ENCODE results near the gene BBS7. TPM values are rescaled to one million over a fixed set of nuclear protein-coding genes. Genes with fewer than 3 reads are reported as not detected.

BBS7 gene
- total RNA-seq, 1 donor from 2014 or later = 15.4 TPM

DNA sequence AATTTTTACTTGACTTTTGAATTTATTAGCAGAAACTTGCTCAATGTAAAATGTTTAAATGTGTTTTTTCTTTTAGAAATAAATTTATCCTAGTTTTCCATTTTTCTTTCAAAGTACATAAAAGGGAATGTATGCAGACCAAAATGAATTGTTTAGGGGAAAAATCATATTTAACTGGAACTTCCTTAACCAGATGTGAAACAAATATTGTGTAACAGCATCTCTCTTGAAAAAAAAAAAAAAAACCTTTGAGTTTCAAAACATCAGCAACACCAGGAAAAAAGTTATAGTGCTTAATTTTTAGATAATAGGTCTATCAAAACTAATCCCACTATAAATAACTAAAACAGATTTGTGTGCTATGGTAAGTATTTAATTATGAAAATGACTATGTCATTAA, 32.1 kb downstream of the BBS7 start:
- intact Hi-C loops (cut with micrococcal nuclease) = no loop called here

GRCh38 chr4:121829511-121829910, 40.8 kb downstream of the BBS7 start:
- intact Hi-C loops (cut with micrococcal nuclease) = loop anchor here (10.0 kb wide), 3 partner anchors 345 to 635 kb away; partner anchors contain the start of gene IL2

GRCh38 chr4:121827853-121828252, 42.4 kb downstream of the BBS7 start:
- intact Hi-C loops (cut with micrococcal nuclease) = loop anchor here (10.0 kb wide), 3 partner anchors 343 to 633 kb away; partner anchors contain the start of gene IL2

DNA sequence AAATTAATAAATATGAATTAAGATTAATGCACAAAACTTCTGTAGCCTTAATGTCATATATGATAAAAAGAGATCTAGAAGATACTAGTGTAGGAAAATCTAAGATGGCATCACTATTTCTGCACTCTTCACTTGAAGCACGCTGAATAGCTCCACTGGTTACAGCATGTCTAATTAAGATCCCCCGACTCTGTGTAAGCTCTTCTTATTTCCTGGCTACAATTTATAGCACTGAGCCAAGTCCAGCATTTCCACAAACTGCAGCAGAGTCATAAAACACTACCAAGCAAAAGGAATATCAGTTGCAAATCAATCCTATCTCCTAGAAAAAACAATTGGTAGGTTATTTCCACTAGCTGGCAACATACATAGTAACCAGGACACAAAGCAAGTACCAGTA, 45.3 kb downstream of the BBS7 start:
- intact Hi-C loops (cut with micrococcal nuclease) = loop anchor here (1.0 to 10.0 kb wide), 10 partner anchors 45 to 907 kb away; partner anchors contain the start of genes BBS12, BBS7, BLTP1 and IL2

GRCh38 chr4:121824171-121824527, 46.1 kb downstream of the BBS7 start:
- intact Hi-C loops (cut with micrococcal nuclease) = loop anchor here (1.0 to 10.0 kb wide), 10 partner anchors 46 to 908 kb away; partner anchors contain the start of genes BBS12, BBS7, BLTP1 and IL2

- intact Hi-C loops (cut with micrococcal nuclease) = loop anchor here (1.0 to 10.0 kb wide), 13 partner anchors 8 to 1573 kb away; partner anchors contain the start of genes BBS12, BBS7, BLTP1 and IL2
These were observed 46.6 kb downstream of the BBS7 start, which contains the start of gene CCNA2 for GRCh38 chr4:121823505-121824170. Gene CCNA2, minus strand, starts transcription at chr4:121823883. Its CDS starts 255 bp downstream, at chr4:121823628.

GRCh38 chr4:121822796-121823504, 47.3 kb downstream of the BBS7 start:
- intact Hi-C loops (cut with micrococcal nuclease) = loop anchor here (1.0 to 10.0 kb wide), 11 partner anchors 8 to 1573 kb away; partner anchors contain the start of genes BBS12, EXOSC9, IL2 and SPRY1

- intact Hi-C loops (cut with micrococcal nuclease) = loop anchor here (1.0 to 10.0 kb wide), 8 partner anchors 21 to 910 kb away; partner anchors contain the start of genes BBS12, EXOSC9 and IL2
These were observed 48.2 kb downstream of the BBS7 start for GRCh38 chr4:121822047-121822446.

- intact Hi-C loops (cut with micrococcal nuclease) = no loop called here
These were observed 50.9 kb downstream of the BBS7 start for GRCh38 chr4:121819216-121819965.

DNA sequence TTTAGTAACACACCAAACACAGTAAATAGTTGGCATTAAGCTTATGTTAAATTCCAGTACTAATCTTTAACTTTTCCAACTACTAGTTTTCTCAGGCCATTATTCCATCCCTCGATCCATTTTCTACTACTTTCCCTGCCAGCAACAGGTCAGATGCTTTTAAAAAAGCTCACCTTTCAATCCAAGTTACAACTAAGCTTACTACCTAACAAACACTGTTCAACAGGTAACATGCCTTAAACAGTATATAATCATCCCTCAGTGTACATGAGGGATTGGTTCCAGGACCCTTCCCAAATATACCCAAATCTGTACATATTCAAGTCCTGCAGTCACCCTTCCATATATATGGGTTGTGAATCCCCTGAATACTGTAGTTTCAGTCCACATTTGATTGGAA, 52.1 kb downstream of the BBS7 start:
- intact Hi-C loops (cut with micrococcal nuclease) = no loop called here

DNA sequence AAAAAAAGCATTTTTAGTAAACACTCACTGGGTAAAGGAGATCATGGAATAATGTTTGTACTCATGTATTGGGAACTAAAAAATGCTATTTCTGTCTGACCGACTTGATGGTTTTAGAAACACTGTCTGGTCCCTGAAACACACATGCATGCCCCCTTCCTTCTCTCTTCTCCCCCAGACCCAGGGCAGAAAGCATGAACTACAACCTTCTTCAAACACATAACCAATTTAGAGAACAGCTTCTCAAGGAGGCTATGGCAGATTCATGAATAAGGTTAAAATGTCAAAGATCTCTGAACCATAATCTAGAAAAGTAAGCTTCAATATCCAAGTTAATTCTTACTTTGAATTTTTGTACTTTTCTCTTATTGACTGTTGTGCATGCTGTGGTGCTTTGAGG, 52.6 kb downstream of the BBS7 start:
- intact Hi-C loops (cut with micrococcal nuclease) = no loop called here

DNA sequence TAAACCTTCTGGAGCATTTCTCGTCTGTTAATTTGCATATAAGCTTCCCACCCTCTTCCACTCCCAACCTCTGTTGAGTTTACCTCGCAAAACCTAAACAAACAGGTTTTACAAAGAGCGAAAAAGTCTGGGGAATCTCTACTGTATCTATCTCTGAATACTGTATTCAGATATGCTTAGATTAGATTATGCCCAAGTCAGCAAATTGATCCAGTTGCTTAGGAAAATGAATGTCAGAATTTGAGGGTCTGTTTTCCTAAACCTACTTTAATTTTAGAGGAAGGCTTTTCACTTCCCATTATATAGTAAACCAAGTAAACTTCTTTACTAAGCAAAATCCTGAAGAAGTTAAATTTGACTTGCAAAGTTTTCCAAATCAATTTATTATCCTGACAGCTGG, 53.3 kb downstream of the BBS7 start:
- intact Hi-C loops (cut with micrococcal nuclease) = no loop called here

GRCh38 chr4:121814756-121815155, 55.5 kb downstream of the BBS7 start:
- intact Hi-C loops (cut with micrococcal nuclease) = loop anchor here (1.0 kb wide), 1 partner anchor 9 kb away; the partner anchor contains the start of gene CCNA2

DNA sequence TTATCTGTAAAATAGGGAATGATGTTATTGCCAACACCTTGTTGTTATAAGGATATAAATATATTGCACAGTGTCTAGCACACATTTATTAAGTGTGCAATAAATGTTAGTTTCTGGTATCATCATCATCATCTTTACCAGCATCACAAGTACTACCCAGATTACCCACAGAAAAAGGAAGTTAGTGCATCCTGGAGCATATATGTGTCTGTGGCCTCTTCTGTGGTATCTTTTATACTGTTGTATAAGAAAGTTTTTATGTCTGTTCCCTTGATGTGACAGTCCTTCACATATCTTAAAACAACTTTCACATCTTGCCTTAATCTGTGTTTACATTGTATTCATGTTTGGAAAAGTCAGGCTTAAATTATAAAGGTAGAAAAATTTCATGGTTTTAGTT, 59.2 kb downstream of the BBS7 start:
- intact Hi-C loops (cut with micrococcal nuclease) = loop anchor here (1.0 kb wide), 1 partner anchor 9 kb away; no protein-coding TSS in a partner anchor

DNA sequence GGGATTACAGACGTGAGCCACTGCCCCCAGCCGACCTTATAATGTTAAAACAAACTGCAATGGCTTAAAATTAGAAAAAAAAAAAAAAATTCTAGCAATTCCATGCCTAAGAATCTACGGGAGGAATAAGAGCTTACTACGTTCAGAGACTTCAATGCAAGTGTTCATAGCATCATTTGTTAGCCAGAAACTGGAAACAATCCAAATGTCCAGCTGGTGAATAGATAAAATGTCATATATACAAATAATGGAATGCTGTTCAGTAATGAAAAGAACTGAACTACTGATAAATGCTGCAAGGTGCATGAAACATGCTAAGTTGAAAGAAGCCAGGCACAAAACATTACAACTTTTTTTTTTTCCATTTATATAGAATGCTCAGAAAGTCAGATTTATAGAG, 63.9 kb downstream of the BBS7 start:
- intact Hi-C loops (cut with micrococcal nuclease) = loop anchor here (10.0 kb wide), 1 partner anchor 738 kb away; no protein-coding TSS in a partner anchor

DNA sequence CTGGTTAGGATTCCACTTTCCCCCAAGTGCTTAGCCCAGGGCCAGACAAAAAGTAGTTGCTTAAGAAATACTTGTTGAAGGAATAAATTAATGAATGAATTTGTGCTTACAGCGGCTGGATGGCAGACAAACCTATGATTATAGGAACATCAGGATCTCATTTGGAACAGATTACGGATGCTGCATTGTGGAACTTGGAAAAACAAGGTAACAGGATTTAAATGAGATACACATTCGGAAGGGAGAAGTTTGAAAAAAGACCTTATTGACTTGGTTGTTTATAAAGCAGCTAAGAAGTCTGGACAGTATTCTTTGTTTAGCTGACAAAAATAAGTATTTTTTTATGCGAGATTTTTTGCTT, 68.6 kb downstream of the BBS7 start:
- intact Hi-C loops (cut with micrococcal nuclease) = loop anchor here (1.0 to 10.0 kb wide), 10 partner anchors 10 to 1596 kb away; partner anchors contain the start of genes ANXA5, BBS7, BLTP1 and NUDT6

DNA sequence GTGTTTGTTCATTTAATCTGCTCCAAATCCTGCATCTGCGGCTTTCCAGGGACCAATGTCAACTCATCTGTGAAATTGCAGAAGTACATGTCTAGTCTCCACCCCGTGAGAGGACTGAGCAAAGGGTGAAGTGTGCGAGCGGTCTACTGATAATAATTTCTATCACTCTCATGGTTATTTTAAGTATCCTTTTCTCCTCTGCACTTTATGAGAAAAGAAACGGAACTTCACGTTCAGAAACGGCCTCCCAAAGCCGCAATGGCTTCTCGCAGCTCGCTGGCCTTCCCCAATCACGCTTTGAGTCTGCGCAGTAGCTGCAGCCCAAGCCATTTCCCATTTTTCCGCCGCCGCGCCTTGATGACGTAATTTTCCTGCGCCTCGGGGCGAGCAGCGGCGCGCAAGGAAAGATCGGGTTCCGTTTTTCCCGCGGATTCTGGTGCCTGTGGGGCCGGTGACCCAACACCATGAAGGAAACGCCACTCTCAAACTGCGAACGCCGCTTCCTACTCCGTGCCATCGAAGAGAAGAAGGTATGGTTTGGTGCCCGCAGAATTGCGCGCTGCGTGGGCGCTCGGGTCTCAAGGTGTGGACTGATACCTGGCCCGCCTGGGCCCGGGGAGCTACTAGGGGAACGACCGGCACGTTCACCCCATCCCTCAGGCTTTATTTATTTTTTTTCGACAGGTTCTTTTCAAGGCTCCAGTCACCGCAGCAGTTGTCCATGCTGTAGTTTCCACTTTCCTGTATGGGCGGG, 69.1 kb downstream of the BBS7 start, which contains the start of gene EXOSC9:
Gene EXOSC9, plus strand, starts transcription at position 363 of the 754 bp plus-strand sequence. Its CDS starts 102 bp downstream, at position 465.
- intact Hi-C loops (cut with micrococcal nuclease) = loop anchor here (1.0 to 10.0 kb wide), 10 partner anchors 21 to 1596 kb away; partner anchors contain the start of genes ANXA5, BBS12, BBS7 and BLTP1

DNA sequence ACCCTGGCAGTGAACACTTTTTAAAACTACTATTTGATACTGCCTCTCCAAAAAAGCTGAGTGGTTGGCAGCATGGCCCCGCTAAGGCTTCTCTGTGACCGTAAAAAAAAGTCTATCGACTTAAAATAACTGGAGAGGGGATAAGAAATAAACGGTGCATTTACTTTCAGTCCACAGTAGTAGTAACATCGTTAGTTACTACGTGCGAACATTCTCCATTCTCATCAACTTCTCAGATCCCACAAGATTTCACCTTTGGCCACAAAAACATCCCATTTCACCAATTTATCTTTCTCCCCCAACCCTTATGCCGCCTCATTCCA, 69.7 kb downstream of the BBS7 start:
- intact Hi-C loops (cut with micrococcal nuclease) = loop anchor here (1.0 to 10.0 kb wide), 5 partner anchors 618 to 1597 kb away; partner anchors contain the start of genes BBS12, NUDT6 and SPRY1

GRCh38 chr4:121799867-121800501, 70.3 kb downstream of the BBS7 start:
- intact Hi-C loops (cut with micrococcal nuclease) = loop anchor here (1.0 to 10.0 kb wide), 5 partner anchors 618 to 1597 kb away; partner anchors contain the start of genes BBS12, NUDT6 and SPRY1

Data from T-helper 1 cell treated with Interleukin-12 subunit alpha and Interleukin-12 subunit beta and Interleukin-4 antibody, amounts not matched to agents 30 ng/mL and 1 ng/mL, for 36 hours (primary cell).